Forelimb muscle (tissue), 1 donor: Measurements from ENCODE around the gene RNF214. TPM values are rescaled to one million over a fixed set of nuclear protein-coding genes. Genes with fewer than 3 reads are reported as not detected.

Experiments
- DNase-seq: peaks from one replicate; pipeline ENCODE4 v3.0.0-alpha.2; 2013; ENCODE audit warnings: low read depth
- polyA plus RNA-seq: library from polyadenylated mRNA; unstranded; fragments of 120-200 nt; gene quantifications from one replicate; pipeline ENCODE4 v1.2.1, GENCODE V29; 2013; ENCODE audit not compliant: insufficient read length

RNF214 gene
- polyA plus RNA-seq, 1 donor = 17.8 TPM

- no peak for DNase-seq
Observed at GRCh38 chr11:117281159-117281558, 48.7 kb downstream of the RNF214 start.

GRCh38 chr11:117281869-117282268, 49.4 kb downstream of the RNF214 start:
- no peak for DNase-seq

- DNase-seq = no peak
Observed at GRCh38 chr11:117282956-117283355, 50.5 kb downstream of the RNF214 start.

- no peak for DNase-seq
Observed at GRCh38 chr11:117284053-117284452, 51.6 kb downstream of the RNF214 start.

GRCh38 chr11:117286588-117286987, 54.1 kb downstream of the RNF214 start:
- DNase-seq = no peak

GRCh38 chr11:117287668-117288067, 55.2 kb downstream of the RNF214 start:
- no peak for DNase-seq

GRCh38 chr11:117289795-117290194, 57.3 kb downstream of the RNF214 start:
- DNase-seq = no peak

GRCh38 chr11:117290809-117291396, 58.4 kb downstream of the RNF214 start, which contains the start of gene BACE1-AS:
Gene BACE1-AS, plus strand, starts transcription at chr11:117291346.
- DNase-seq = no peak

- DNase-seq = no peak
Observed at GRCh38 chr11:117292616-117293015, 60.1 kb downstream of the RNF214 start.

- no peak for DNase-seq
Observed at GRCh38 chr11:117295438-117296137, 63.1 kb downstream of the RNF214 start.

GRCh38 chr11:117296881-117297280, 64.4 kb downstream of the RNF214 start:
- no peak for DNase-seq

GRCh38 chr11:117298195-117298594, 65.7 kb downstream of the RNF214 start:
- DNase-seq = no peak

- no peak for DNase-seq
Observed at GRCh38 chr11:117299351-117300282, 67.1 kb downstream of the RNF214 start.

GRCh38 chr11:117300283-117300663, 67.8 kb downstream of the RNF214 start:
- DNase-seq = no peak

- DNase-seq = no peak
Observed at GRCh38 chr11:117300773-117301172, 68.3 kb downstream of the RNF214 start.

- DNase-seq = no peak
Observed at GRCh38 chr11:117302228-117302627, 69.8 kb downstream of the RNF214 start.

- no peak for DNase-seq
Observed at GRCh38 chr11:117303101-117303500, 70.6 kb downstream of the RNF214 start.

GRCh38 chr11:117303646-117304315, 71.3 kb downstream of the RNF214 start:
- DNase-seq = no peak

- no peak for DNase-seq
Observed at GRCh38 chr11:117305145-117305544, 72.7 kb downstream of the RNF214 start.

GRCh38 chr11:117309310-117309709, 76.8 kb downstream of the RNF214 start:
- DNase-seq = no peak

GRCh38 chr11:117313091-117313490, 80.6 kb downstream of the RNF214 start:
- DNase-seq = no peak
